IMR-90 (cell line): ENCODE measurements around the gene CDIP1. TPM values are rescaled to one million over a fixed set of nuclear protein-coding genes. Genes with fewer than 3 reads are reported as not detected.

Experiments used
- ATAC-seq: fragments of 200-7000 bp; cut with Tn5 transposase; 2 replicates; pipeline ENCODE4 v1.9.1; 2020; ENCODE audit warnings: low read depth, mild to moderate bottlenecking, moderate library complexity
- BruUV-seq: library from RNA; stranded (reverse); fragments of 400-500 nt; replicated peaks from 2 replicates; lab custom pipeline; 2021; lab: Mats Ljungman, UMichigan
- CTCF ChIA-PET: fragments of 300-600 bp; formaldehyde crosslinking; extraction: SDS; loops from one replicate; lab custom pipeline; 2021; ENCODE audit warnings: antibody characterized with exemption; lab: Yijun Ruan, JAX
- POLR2A ChIA-PET: fragments of 300-600 bp; sonication (Branson Sonifier 250); formaldehyde crosslinking; loops from one replicate; lab custom pipeline; 2022; ENCODE audit warnings: antibody characterized with exemption; ENCODE audit not compliant: unreplicated experiment; lab: Charles Lee
- DNase-seq: peaks from one replicate; pipeline ENCODE4 v3.0.0; 2013
- H2AFZ ChIP-seq: replicated peaks from 2 replicates; pipeline ENCODE3; 2013; ENCODE audit warnings: low read length, mild to moderate bottlenecking; ENCODE audit not compliant: poor library complexity
- H2AK5ac ChIP-seq: 2 replicates; pipeline ENCODE4 v1.6.1; 2013; ENCODE audit warnings: low read depth, low read length, inconsistent platforms
- H2AK9ac ChIP-seq: replicated peaks from 2 replicates; pipeline ENCODE3; 2013; ENCODE audit warnings: mild to moderate bottlenecking, low read depth, low read length, moderate library complexity; ENCODE audit not compliant: poor library complexity
- H2BK120ac ChIP-seq: 2 replicates; pipeline ENCODE4 v1.6.1; 2013; ENCODE audit warnings: low read depth, low read length, inconsistent platforms
- H2BK15ac ChIP-seq: 3 replicates; pipeline ENCODE4 v1.6.1; 2013; ENCODE audit warnings: low read depth, low read length, inconsistent platforms
- H2BK20ac ChIP-seq: 2 replicates; pipeline ENCODE4 v1.6.1; 2013; ENCODE audit warnings: low read depth, mild to moderate bottlenecking, inconsistent platforms, low read length, moderate library complexity
- H2BK5ac ChIP-seq: 2 replicates; pipeline ENCODE4 v1.6.1; 2013; ENCODE audit warnings: mild to moderate bottlenecking, low read depth, low read length, inconsistent platforms; ENCODE audit not compliant: poor library complexity, severe bottlenecking
- H3K14ac ChIP-seq: replicated peaks from 2 replicates; pipeline ENCODE4 v1.6.1; 2013; ENCODE audit warnings: low read depth, low read length, inconsistent platforms
- H3K18ac ChIP-seq: 2 replicates; pipeline ENCODE4 v1.6.1; 2013; ENCODE audit warnings: low read depth, low read length, control low read depth
- H3K23ac ChIP-seq: 2 replicates; pipeline ENCODE4 v1.6.1; 2013; ENCODE audit warnings: low read depth, low read length, inconsistent platforms
- H3K27ac ChIP-seq: 2 replicates; pipeline ENCODE4 v1.5.1; 2013; ENCODE audit warnings: mild to moderate bottlenecking, control low read depth, low read length; ENCODE audit not compliant: insufficient read depth
- H3K27me3 ChIP-seq: 2 replicates; pipeline ENCODE4 v1.6.1; 2013; ENCODE audit warnings: low read length; ENCODE audit not compliant: control insufficient read depth, insufficient read depth
- H3K36me3 ChIP-seq: 2 replicates; pipeline ENCODE4 v1.6.1; 2013; ENCODE audit warnings: low read length, mixed read lengths; ENCODE audit not compliant: control insufficient read depth, insufficient read depth
- H3K4ac ChIP-seq: 2 replicates; pipeline ENCODE4 v1.6.1; 2013; ENCODE audit warnings: low read depth, low read length, inconsistent platforms
- H3K4me1 ChIP-seq: 2 replicates; pipeline ENCODE4 v1.6.1; 2013; ENCODE audit warnings: low read length, mixed read lengths; ENCODE audit not compliant: control insufficient read depth, insufficient read depth
- H3K4me2 ChIP-seq: 2 replicates; pipeline ENCODE4 v1.6.1; 2013; ENCODE audit warnings: low read depth, mild to moderate bottlenecking, control low read depth, low read length, moderate library complexity
- H3K4me3 ChIP-seq: 2 replicates; pipeline ENCODE4 v1.5.1; 2013; ENCODE audit warnings: low read depth, mild to moderate bottlenecking, control low read depth, low read length, moderate library complexity; ENCODE audit not compliant: insufficient read depth
- H3K56ac ChIP-seq: 2 replicates; pipeline ENCODE4 v1.6.1; 2013; ENCODE audit warnings: low read length, inconsistent platforms; ENCODE audit not compliant: insufficient read depth; ENCODE audit errors: extremely low read depth
- H3K79me1 ChIP-seq, 2 experiments: 2 replicates each; pipeline ENCODE4 v1.6.1; 2013; ENCODE audit warnings: low read length in 2 of 2, inconsistent platforms in 1 of 2, low read depth in 1 of 2
- H3K9ac ChIP-seq: 2 replicates; pipeline ENCODE4 v1.6.1; 2013; ENCODE audit warnings: low read depth, low read length, control low read depth
- H3K9me1 ChIP-seq: 2 replicates; pipeline ENCODE4 v1.6.1; 2013; ENCODE audit warnings: low read length, inconsistent platforms; ENCODE audit not compliant: insufficient read depth
- H3K9me3 ChIP-seq: 2 replicates; pipeline ENCODE4 v1.6.1; 2013; ENCODE audit warnings: low read length; ENCODE audit not compliant: control insufficient read depth, insufficient read depth
- H4K20me1 ChIP-seq: 2 replicates; pipeline ENCODE4 v1.6.1; 2013; ENCODE audit warnings: low read length, inconsistent platforms; ENCODE audit not compliant: insufficient read depth
- H4K5ac ChIP-seq: 2 replicates; pipeline ENCODE4 v1.6.1; 2013; ENCODE audit warnings: mild to moderate bottlenecking, low read depth, low read length, control low read depth
- H4K8ac ChIP-seq, 2 experiments: 2 replicates each; pipeline ENCODE4 v1.6.1; 2013; ENCODE audit warnings: low read depth in 2 of 2, low read length in 2 of 2, control low read depth in 1 of 2, inconsistent platforms in 1 of 2
- H4K91ac ChIP-seq: 2 replicates; pipeline ENCODE4 v1.6.1; 2013; ENCODE audit warnings: low read depth, low read length, inconsistent platforms; ENCODE audit not compliant: insufficient read depth
- BHLHE40 ChIP-seq: fragments of 150-350 bp; IDR thresholded peaks from 2 replicates; pipeline ENCODE4 v1.6.1; 2016; ENCODE audit warnings: mild to moderate bottlenecking, low read depth, low read length
- CEBPB ChIP-seq: IDR thresholded peaks from 2 replicates; pipeline ENCODE4 v1.6.1; 2012; ENCODE audit warnings: low read depth, low read length, improper control_type of control experiment
- CTCF ChIP-seq: conservative IDR thresholded peaks from 2 replicates; pipeline ENCODE4 v1.5.1; 2012; ENCODE audit warnings: mild to moderate bottlenecking, low read depth, low read length, improper control_type of control experiment
- ELK1 ChIP-seq: fragments of 150-350 bp; IDR thresholded peaks from 2 replicates; pipeline ENCODE4 v1.6.1; 2016; ENCODE audit warnings: low read depth, mild to moderate bottlenecking, low read length, moderate library complexity, borderline replicate concordance
- FOS ChIP-seq: fragments of 150-350 bp; IDR thresholded peaks from 2 replicates; pipeline ENCODE4 v1.6.1; 2016; ENCODE audit warnings: low read depth, low read length
- MAFK ChIP-seq: IDR thresholded peaks from 2 replicates; pipeline ENCODE4 v1.6.1; 2012; ENCODE audit warnings: low read depth, low read length, improper control_type of control experiment
- MXI1 ChIP-seq: IDR thresholded peaks from 2 replicates; pipeline ENCODE4 v1.6.1; 2012; ENCODE audit warnings: low read depth, mild to moderate bottlenecking, low read length, moderate library complexity, borderline replicate concordance
- NFE2L2 ChIP-seq: fragments of 150-350 bp; IDR thresholded peaks from 2 replicates; pipeline ENCODE4 v1.6.1; 2016; ENCODE audit warnings: low read depth, mild to moderate bottlenecking, low read length
- RAD21 ChIP-seq: IDR thresholded peaks from 2 replicates; pipeline ENCODE4 v1.6.1; 2012; ENCODE audit warnings: low read length, improper control_type of control experiment
- RCOR1 ChIP-seq: IDR thresholded peaks from 2 replicates; pipeline ENCODE4 v1.6.1; 2012; ENCODE audit warnings: mild to moderate bottlenecking, low read length, improper control_type of control experiment; ENCODE audit not compliant: insufficient replicate concordance
- RFX5 ChIP-seq: IDR thresholded peaks from 2 replicates; pipeline ENCODE4 v1.8.0; 2012; ENCODE audit warnings: low read depth, mild to moderate bottlenecking, low read length, moderate library complexity
- SMC3 ChIP-seq: fragments of 150-350 bp; IDR thresholded peaks from 2 replicates; pipeline ENCODE4 v1.6.1; 2016; ENCODE audit warnings: low read depth, mild to moderate bottlenecking, antibody characterized with exemption, low read length, moderate library complexity
- WGBS, 2 experiments: methylation state at CpG; one replicate each; pipeline versions ENCODE4 v1.1.5 to v1.1.7; 2013; ENCODE audit warnings: missing lambda C conversion rate in 2 of 2; ENCODE audit not compliant: insufficient read length in 1 of 2; ENCODE audit errors: extremely low coverage in 2 of 2; 5-methylcytosine and 5-hydroxymethylcytosine counted together
- dilution Hi-C: fragments of 300-500 bp; cut with HindIII; formaldehyde crosslinking; loops from one replicate; pipeline ENCODE4 v1.14.3; 2018; ENCODE audit warnings: low sequenced_read_pairs; ENCODE audit not compliant: unreplicated experiment
- in situ Hi-C: fragments of 300-500 bp; cut with MboI; formaldehyde crosslinking; loops from 3 replicates; pipeline ENCODE4 v1.14.3; 2019; ENCODE audit warnings: low sequenced_read_pairs, inconsistent platforms, mixed read lengths
- intact Hi-C: fragments of 100-400 bp; cut with micrococcal nuclease; formaldehyde crosslinking; loops from 2 replicates; pipeline ENCODE4 v1.10.0; 2022
- polyA plus RNA-seq, 3 experiments: library from polyadenylated mRNA; depleted of rRNA; stranded (reverse); fragments of >200 nt; gene quantifications; 2 replicates each; pipeline ENCODE4 v1.2.3, GENCODE V29; 2012; ENCODE audit warnings: low replicate concordance in 1 of 3
- total RNA-seq: library from RNA; depleted of rRNA; stranded (reverse); fragments of >200 nt; gene quantifications from 2 replicates; pipeline ENCODE4 v1.2.3, GENCODE V29; 2012
- TF ChIP-seq, protein P1 (sequence below): fragments of 150-350 bp; IDR thresholded peaks from 2 replicates; pipeline ENCODE4 v1.6.1; 2017; ENCODE audit warnings: mild to moderate bottlenecking, antibody characterized with exemption, low read length, low read depth

Gene CDIP1
- total and polyA plus RNA-seq, 2 of the 4 experiments (the other 2 are of a cell fraction), result 4.8 to 14.6 TPM

- ChIA-PET CTCF (interaction anchor here (1.0 kb wide), 1 partner anchor 25 kb away, joined by 3 read pairs; no protein-coding TSS in a partner anchor), POLR2A (no interaction called here)
- DNase-seq, result no peak
Measured at GRCh38 chr16:4535627-4536108, 2.9 kb downstream of the CDIP1 start.

More at GRCh38 chr16:4535627-4536108, 2.9 kb downstream of the CDIP1 start:
- no peak for TF ChIP-seq ELK1
- TF ChIP-seq MXI1, result no peak
- no peak for TF ChIP-seq CEBPB
- TF ChIP-seq FOS, result no peak
- TF ChIP-seq CTCF, result no peak
- TF ChIP-seq BHLHE40, result no peak
- no peak for TF ChIP-seq MAFK
- TF ChIP-seq RAD21, result no peak
- TF ChIP-seq, protein P1, sequence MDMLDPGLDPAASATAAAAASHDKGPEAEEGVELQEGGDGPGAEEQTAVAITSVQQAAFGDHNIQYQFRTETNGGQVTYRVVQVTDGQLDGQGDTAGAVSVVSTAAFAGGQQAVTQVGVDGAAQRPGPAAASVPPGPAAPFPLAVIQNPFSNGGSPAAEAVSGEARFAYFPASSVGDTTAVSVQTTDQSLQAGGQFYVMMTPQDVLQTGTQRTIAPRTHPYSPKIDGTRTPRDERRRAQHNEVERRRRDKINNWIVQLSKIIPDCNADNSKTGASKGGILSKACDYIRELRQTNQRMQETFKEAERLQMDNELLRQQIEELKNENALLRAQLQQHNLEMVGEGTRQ, result no peak
- no peak for TF ChIP-seq SMC3
- no peak for TF ChIP-seq RCOR1
- TF ChIP-seq NFE2L2, result no peak
- TF ChIP-seq RFX5, result no peak
- no peak overlapping the region for H2BK120ac ChIP-seq
- H3K9me3 ChIP-seq, result peaks cover 8% of the 10 kb centered on the region
- H4K8ac ChIP-seq, result no peak overlapping the region
- H3K23ac ChIP-seq, result no peak overlapping the region
- peaks cover 6% of the 10 kb centered on the region for H3K4me1 ChIP-seq
- H3K56ac ChIP-seq, result no peak overlapping the region
- H2AK5ac ChIP-seq, result no peak overlapping the region
- H2BK5ac ChIP-seq, result no peak overlapping the region
- no peak overlapping the region for H2AFZ ChIP-seq
- no peaks in the 10 kb centered on the region; the same call in 1 of the 2 replicates for H3K27me3 ChIP-seq
- no peak overlapping the region for H3K4me2 ChIP-seq
- H4K91ac ChIP-seq, result no peak overlapping the region
- peaks cover 3% of the 10 kb centered on the region for H3K9me1 ChIP-seq
- no peak overlapping the region for H3K27ac ChIP-seq
- no peak overlapping the region for H3K18ac ChIP-seq
- no peak overlapping the region for H3K4me3 ChIP-seq
- no peak overlapping the region for H3K4ac ChIP-seq
- dilution Hi-C loops, result no loop called here
- 83% methylated on average over 4 of the region's 7 CpGs; no CpG with 5 or more reads in 1 of the 2 experiments for WGBS, 2 experiments
- H4K20me1 ChIP-seq, result no peaks in the 10 kb centered on the region
- ATAC-seq, result no peak
- no peak overlapping the region for H2BK20ac ChIP-seq
- intact Hi-C loops, result no loop called here
- H3K9ac ChIP-seq, result no peak overlapping the region
- BruUV-seq, result no TSS peak
- in situ Hi-C loops, result no loop called here
- H4K5ac ChIP-seq, result no peak overlapping the region
- no peaks in the 10 kb centered on the region; the same call in 1 of the 2 replicates for H3K36me3 ChIP-seq
- peaks cover 4 to 31% of the 10 kb centered on the region in 2 experiments; a peak in 2 of 4 replicates for H3K79me1 ChIP-seq
- no peak overlapping the region for H3K14ac ChIP-seq
- no peak overlapping the region for H2AK9ac ChIP-seq
- no peak overlapping the region for H2BK15ac ChIP-seq
